EH (cell line): Measurements from ENCODE around the gene ATP5ME.

ENCODE experiments used
- DNase-seq: peaks from one replicate; pipeline ENCODE4 v3.0.0-alpha.2; 2015; ENCODE audit warnings: low read depth

Gene ATP5ME

DNA sequence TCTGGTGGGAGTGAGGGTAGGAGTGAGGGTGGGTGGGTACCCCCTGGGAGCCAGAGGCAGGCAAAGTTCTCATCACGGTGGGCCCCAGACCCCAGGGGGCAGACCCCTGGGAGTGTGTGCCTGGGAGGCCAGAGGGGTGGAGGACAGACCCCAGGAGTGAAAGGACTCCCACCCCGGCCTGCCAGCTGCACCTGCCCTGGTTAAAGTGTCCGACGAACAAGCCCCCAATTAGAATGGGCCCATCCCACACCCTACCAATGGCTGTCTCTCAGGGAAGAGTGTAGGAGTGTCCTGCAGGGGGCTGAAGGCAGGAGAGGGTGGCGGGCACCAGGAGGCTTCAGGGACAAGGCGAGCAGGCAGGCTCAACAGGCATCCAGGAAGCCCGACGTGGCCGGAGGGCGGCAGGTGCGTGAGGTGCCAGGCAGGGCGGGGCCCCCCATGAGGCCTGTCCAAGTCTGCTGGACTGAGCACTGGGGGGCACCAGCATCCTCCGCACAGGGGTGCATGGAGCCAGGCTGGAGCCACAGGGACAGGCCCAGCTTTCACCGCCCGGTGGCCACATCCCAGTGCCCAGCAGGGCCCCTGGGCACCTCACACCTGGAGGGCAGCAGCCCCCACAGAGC, 40.0 kb downstream of the ATP5ME start:
- no peak for DNase-seq

- DNase-seq = no peak
These were observed 40.7 kb downstream of the ATP5ME start for GRCh38 chr4:633406-633805.

GRCh38 chr4:632926-633325, 41.1 kb downstream of the ATP5ME start:
- no peak for DNase-seq

DNA sequence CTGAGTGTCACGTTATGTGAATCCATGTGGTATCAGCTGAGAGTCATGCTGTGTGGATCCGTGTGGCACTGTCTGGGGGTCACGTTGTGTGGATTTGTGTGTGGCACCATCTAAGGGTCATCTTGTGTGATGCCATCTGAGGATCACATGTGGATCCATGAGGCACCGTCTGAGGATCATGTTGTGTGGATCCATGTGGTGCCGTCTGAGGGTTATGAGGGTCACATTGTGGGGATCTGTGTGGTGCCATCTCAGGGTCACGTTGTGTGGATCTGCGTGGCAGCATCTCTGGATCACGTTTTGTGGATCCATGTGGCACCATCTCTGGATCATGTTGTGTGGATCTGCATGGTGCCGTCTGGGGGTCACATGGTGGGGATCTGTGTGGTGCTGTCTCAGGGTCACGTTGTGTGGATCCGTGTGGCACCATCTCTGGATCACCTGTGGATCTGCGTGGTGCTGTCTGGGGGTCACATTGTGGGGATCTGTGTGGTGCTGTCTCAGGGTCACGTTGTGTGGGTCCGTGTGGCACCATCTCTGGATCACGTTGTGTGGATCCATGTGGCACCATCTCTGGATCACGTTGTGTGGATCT, 41.8 kb downstream of the ATP5ME start:
- DNase-seq = no peak

DNA sequence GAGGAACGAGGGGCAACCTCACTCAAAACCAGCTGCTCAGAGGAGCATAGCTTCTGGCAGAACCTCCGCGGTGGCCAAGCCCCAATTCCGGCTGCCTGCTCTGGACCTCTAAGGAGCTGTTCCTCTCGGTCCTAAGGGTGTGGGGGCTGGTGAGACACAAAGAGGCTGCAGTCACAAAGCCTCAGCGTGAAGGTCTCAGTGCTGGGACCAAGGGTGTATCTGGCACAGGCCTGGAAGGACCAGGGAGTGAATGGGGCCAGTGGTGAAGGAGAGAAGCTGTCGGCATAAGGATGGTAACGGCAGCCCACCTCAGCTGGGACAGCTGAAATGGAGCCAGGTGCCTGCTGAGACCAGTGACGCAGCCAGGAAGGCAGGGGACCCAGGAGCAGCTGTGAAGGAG, 43.4 kb downstream of the ATP5ME start:
- DNase-seq = no peak

GRCh38 chr4:629915-630641, 44.0 kb downstream of the ATP5ME start:
- DNase-seq = no peak

- DNase-seq = no peak
These were observed 44.5 kb downstream of the ATP5ME start for GRCh38 chr4:629636-629914.

GRCh38 chr4:628821-629635, 45.0 kb downstream of the ATP5ME start:
- no peak for DNase-seq

GRCh38 chr4:628311-628741, 45.8 kb downstream of the ATP5ME start:
- no peak for DNase-seq

DNA sequence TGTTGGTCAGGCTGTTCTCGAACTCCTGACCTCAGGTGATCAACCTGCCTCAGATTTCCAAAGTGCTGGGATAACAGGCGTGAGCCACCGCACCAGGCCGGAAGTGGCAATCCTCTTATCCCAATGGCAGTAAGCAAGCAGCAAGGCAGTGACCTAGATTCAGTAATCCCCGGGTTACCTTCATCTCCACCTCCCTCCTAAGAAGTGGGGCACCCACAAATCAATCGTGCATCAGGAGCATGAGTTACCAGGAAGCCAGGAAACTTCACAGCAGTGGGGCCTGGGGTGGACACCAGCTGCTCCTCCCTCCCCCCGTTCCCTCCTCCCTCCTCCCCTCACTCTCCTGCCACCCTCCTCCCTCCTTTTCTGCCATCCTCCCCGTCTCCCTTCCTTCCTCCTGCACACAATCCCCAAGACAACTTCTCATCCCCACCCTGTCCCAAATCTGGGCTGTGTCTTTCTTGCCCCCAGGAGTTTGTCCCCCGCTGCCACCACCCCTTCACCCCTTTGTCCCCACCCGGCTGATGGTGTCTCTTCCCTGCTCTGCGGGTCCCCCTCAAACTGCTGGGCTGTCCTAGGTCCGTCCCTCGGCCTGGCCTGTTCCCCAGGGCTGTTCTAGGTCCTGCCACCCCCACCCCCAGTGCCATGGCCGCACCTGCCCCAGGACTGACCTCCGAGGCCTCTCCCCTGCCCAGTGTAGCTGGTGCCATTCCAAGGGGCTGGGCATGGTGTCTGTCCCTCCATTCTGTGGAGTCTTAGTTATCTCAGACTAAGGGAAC, 46.5 kb downstream of the ATP5ME start:
- no peak for DNase-seq

DNA sequence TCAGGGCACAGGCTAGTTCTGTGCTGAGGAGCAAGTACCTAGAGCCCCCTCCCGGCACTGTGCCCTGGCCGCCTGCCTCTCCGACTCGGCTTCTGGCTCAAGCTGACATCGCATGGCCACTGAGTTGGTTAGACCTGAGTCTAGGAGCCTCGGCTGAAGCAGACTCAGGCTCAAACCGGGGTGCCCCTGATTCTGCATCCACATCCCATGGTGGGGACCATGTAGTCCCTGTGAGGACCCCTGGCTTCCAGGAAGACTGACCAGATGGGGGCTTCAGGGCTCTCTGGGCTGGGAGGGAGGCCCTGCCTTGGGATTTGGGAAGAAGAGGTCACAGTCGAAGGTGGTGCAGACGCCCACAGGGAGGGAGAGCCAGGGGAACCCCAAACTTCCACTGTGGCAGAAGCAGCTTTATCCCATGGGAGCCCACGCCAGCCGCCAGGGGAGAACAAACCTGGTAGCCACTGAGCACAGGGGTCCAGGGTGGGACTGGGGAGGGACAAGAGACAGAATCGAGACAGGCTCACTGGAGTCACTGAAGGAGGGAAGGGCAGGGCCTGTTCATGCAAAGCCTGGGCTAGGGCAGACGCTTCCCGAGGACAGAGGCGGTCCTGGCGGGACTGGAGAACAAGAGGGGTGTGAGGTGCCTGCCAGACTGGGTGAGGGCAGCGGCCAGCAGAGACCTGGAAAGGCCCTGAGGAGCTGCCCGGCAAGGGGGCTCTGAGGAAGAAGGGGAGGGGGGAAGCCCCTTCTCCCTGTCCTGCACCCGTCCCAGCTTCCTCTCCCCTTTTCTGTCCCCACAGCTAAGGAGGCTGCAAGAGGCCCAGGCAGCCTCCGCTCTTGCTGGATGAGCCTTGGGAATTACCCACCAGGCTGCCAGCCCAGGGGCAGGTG, 47.6 kb downstream of the ATP5ME start:
- DNase-seq = no peak

DNA sequence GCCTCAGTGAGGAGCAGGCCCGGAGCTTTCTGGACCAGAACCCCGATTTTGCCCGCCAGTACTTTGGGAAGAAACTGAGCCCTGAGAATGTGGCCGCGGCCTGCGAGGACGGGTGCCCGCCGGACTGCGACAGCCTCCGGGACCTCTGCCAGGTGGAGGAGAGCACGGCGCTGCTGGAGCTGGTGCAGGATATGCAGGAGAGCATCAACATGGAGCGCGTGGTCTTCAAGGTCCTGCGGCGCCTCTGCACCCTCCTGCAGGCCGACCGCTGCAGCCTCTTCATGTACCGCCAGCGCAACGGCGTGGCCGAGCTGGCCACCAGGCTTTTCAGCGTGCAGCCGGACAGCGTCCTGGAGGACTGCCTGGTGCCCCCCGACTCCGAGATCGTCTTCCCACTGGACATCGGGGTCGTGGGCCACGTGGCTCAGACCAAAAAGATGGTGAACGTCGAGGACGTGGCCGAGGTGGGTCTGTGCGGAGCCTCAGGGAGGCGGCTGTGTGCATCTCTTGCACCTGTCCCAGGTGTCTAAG, 48.4 kb downstream of the ATP5ME start:
- DNase-seq = no peak

DNA sequence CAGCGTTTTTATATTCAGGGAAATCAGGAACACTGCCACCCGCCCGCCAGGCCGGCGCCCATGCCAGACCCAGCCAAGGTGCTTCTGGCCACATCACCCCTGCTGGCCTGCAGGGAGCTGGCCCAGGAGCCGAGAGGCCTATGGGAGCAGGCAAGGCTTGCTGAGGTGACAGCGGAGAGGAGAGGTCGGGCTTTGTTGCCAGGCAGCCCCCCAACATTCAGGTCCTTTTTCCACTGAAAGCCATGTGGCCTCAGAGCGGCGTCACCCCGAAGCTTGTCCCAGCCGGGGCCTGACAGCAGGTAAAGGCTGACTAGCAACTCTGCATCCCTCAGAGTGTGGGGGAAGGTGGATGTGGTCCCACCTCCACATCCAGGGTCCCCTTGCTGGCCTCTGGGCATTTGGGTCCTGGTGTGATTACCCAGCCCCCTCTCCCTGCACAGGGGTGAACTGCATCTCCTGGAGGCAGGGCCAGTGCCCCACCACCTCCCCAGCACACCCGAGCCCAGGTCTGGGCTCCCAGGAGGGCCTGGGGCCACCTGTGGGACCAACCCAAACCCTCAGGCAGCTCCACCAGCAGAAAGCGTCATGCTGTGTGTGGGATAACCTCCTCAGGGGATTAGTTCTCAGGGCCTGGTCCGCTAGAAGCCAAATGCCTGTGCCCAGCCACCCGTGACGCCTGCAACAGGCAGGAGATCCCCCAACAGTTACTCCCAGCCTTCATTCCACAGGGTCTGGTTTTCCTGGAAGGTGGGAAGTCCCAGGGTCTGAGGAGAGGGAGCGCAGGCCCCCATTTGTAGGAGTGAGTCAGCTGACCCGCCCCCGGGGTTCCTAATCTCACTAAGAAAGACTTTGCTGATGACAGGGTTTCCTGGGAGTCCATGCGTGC, 49.1 kb downstream of the ATP5ME start, which contains the start of gene PDE6B:
PDE6B (plus strand) TSS at position 869 of the 886 bp plus-strand sequence. CDS start 54 bp downstream, outside the sequence.
- no peak for DNase-seq

- DNase-seq = no peak
These were observed 50.0 kb downstream of the ATP5ME start for GRCh38 chr4:623914-624566.

GRCh38 chr4:622996-623913, 50.8 kb downstream of the ATP5ME start:
- no peak for DNase-seq
